Transverse colon (tissue), 4 donors: ENCODE data around the gene MARCHF3.

Source experiments
- CTCF ChIP-seq, 5 experiments: fragments of 200-600 bp in 3 of 5; fragments of 450-650 bp in 2 of 5; sonication (generic) in 3 of 5; IDR thresholded peaks; 1 replicate in 2 of 5; 2 replicates in 3 of 5; pipeline ENCODE4 v1.5.1; 2016 to 2017; ENCODE audit warnings: antibody characterized with exemption in 5 of 5, inconsistent platforms in 3 of 5, mild to moderate bottlenecking in 2 of 5, moderate library complexity in 1 of 5
- POLR2AphosphoS5 ChIP-seq, 3 donors: sonication (generic); formaldehyde crosslinking; IDR thresholded peaks; one replicate each; pipeline ENCODE4 v1.6.1; 2016; ENCODE audit warnings: antibody characterized with exemption in 3 of 3

- TF ChIP-seq CTCF (IDR thresholded peaks at IDR 0.05), result no peak
- no peak for TF ChIP-seq POLR2AphosphoS5 (IDR thresholded peaks at IDR 0.05)
Measured at GRCh38 chr5:126837242-126837641, 193.1 kb downstream of the MARCHF3 start.
